ENCODE results near the gene DMRT1.

Gene DMRT1

GRCh38 chr9:841371-842209, at the start of gene DMRT1:
Gene DMRT1 (plus strand): TSS chr9:841697. CDS start chr9:841839, 142 bp downstream.
- H3K4me3 ChIP-seq (IDR thresholded peaks at IDR 0.05; ENCODE audit: insufficient read depth, low read depth, low read length), result no peak within 1 kb of the TSS
- no peak within 1 kb of the TSS for H2AFZ ChIP-seq (ENCODE audit: low read depth)
- H3K4me1 ChIP-seq (ENCODE audit: low read depth, poor library complexity, severe bottlenecking), result no peaks in the 10 kb centered on the region
- no peak for TF ChIP-seq CTCF (conservative IDR thresholded peaks at IDR 0.05; ENCODE audit: low read depth, low read length)
- no peaks in the 10 kb centered on the region for H4K20me1 ChIP-seq (ENCODE audit: insufficient read depth)
- H3K27me3 ChIP-seq (ENCODE audit: insufficient read depth, low read depth), result no peaks in the 10 kb centered on the region
- H3K9ac ChIP-seq, result no peak within 1 kb of the TSS
- H3K27ac ChIP-seq, result no peak within 1 kb of the TSS
- no peaks in the 10 kb centered on the region for H3K79me2 ChIP-seq (ENCODE audit: insufficient read depth, low read depth)
- H3K36me3 ChIP-seq (ENCODE audit: insufficient read depth), result no peaks in the 10 kb centered on the region
- no peak within 1 kb of the TSS for H3K4me2 ChIP-seq

- Histone ChIP-seq H3K4me2 (no peak overlapping the region), H3K36me3 (ENCODE audit: insufficient read depth) (no peaks in the 10 kb centered on the region), H2AFZ (ENCODE audit: low read depth) (no peak overlapping the region), H3K27ac (no peak overlapping the region), H3K4me1 (ENCODE audit: low read depth, poor library complexity, severe bottlenecking) (no peaks in the 10 kb centered on the region), H3K79me2 (ENCODE audit: insufficient read depth, low read depth) (no peaks in the 10 kb centered on the region), H3K9ac (no peak overlapping the region), H3K27me3 (ENCODE audit: insufficient read depth, low read depth) (no peaks in the 10 kb centered on the region), H4K20me1 (ENCODE audit: insufficient read depth) (no peaks in the 10 kb centered on the region), H3K4me3 (IDR thresholded peaks at IDR 0.05; ENCODE audit: insufficient read depth, low read depth, low read length) (no peak overlapping the region)
- TF ChIP-seq CTCF (conservative IDR thresholded peaks at IDR 0.05; ENCODE audit: low read depth, low read length), result no peak
Observed at GRCh38 chr9:792331-793260, 48.9 kb upstream of the DMRT1 start.

GRCh38 chr9:794386-794785, 47.1 kb upstream of the DMRT1 start:
- Histone ChIP-seq H3K4me2 (no peak overlapping the region), H4K20me1 (ENCODE audit: insufficient read depth) (no peaks in the 10 kb centered on the region), H3K27me3 (ENCODE audit: insufficient read depth, low read depth) (no peaks in the 10 kb centered on the region), H3K79me2 (ENCODE audit: insufficient read depth, low read depth) (no peaks in the 10 kb centered on the region), H3K9ac (no peak overlapping the region), H2AFZ (ENCODE audit: low read depth) (no peak overlapping the region), H3K27ac (no peak overlapping the region), H3K4me3 (IDR thresholded peaks at IDR 0.05; ENCODE audit: insufficient read depth, low read depth, low read length) (no peak overlapping the region), H3K36me3 (ENCODE audit: insufficient read depth) (no peaks in the 10 kb centered on the region), H3K4me1 (ENCODE audit: low read depth, poor library complexity, severe bottlenecking) (no peaks in the 10 kb centered on the region)
- TF ChIP-seq CTCF (conservative IDR thresholded peaks at IDR 0.05; ENCODE audit: low read depth, low read length), result no peak

GRCh38 chr9:795869-796268, 45.6 kb upstream of the DMRT1 start:
- H3K9ac ChIP-seq, result no peak overlapping the region
- H3K27ac ChIP-seq, result no peak overlapping the region
- H3K79me2 ChIP-seq (ENCODE audit: insufficient read depth, low read depth), result no peaks in the 10 kb centered on the region
- no peaks in the 10 kb centered on the region for H3K27me3 ChIP-seq (ENCODE audit: insufficient read depth, low read depth)
- H3K4me1 ChIP-seq (ENCODE audit: low read depth, poor library complexity, severe bottlenecking), result no peaks in the 10 kb centered on the region
- no peak overlapping the region for H2AFZ ChIP-seq (ENCODE audit: low read depth)
- TF ChIP-seq CTCF (conservative IDR thresholded peaks at IDR 0.05; ENCODE audit: low read depth, low read length), result no peak
- H3K4me2 ChIP-seq, result no peak overlapping the region
- no peaks in the 10 kb centered on the region for H3K36me3 ChIP-seq (ENCODE audit: insufficient read depth)
- no peaks in the 10 kb centered on the region for H4K20me1 ChIP-seq (ENCODE audit: insufficient read depth)
- H3K4me3 ChIP-seq (IDR thresholded peaks at IDR 0.05; ENCODE audit: insufficient read depth, low read depth, low read length), result no peak overlapping the region

All from KMS-11 (cell line).